Lung (tissue), 12 donors: ENCODE results near the gene PAPLN. TPM values are rescaled to one million over a fixed set of nuclear protein-coding genes. Genes with fewer than 3 reads are reported as not detected.

Experiments used
- ATAC-seq: fragments of 200-7000 bp; cut with Tn5 transposase; one replicate; pipeline ENCODE4 v1.9.1; 2020; ENCODE audit warnings: moderate number of reproducible peaks; ENCODE audit not compliant: insufficient read depth, low FRiP score
- DNase-seq, 3 donors: peaks; one replicate each; pipeline ENCODE4 v3.0.0-alpha.2; 2013 to 2017
- H3K27ac ChIP-seq, 2 donors: one replicate each; pipeline ENCODE4 v1.5.1; 2013; ENCODE audit warnings: mild to moderate bottlenecking in 2 of 2, moderate library complexity in 2 of 2, control low read depth in 1 of 2, inconsistent platforms in 1 of 2, low read depth in 1 of 2, low read length in 1 of 2
- H3K27me3 ChIP-seq, 3 donors: one replicate each; pipeline ENCODE4 v1.5.1; 2013; ENCODE audit warnings: low read length in 2 of 3; ENCODE audit not compliant: control insufficient read depth in 3 of 3, insufficient read depth in 3 of 3
- H3K36me3 ChIP-seq, 4 donors: one replicate each; pipeline ENCODE4 v1.5.1; 2013; ENCODE audit warnings: low read length in 4 of 4, mild to moderate bottlenecking in 1 of 4, moderate library complexity in 1 of 4; ENCODE audit not compliant: control insufficient read depth in 4 of 4, insufficient read depth in 4 of 4
- H3K4me1 ChIP-seq, 5 donors: one replicate each; pipeline ENCODE4 v1.5.1; 2013; ENCODE audit warnings: low read length in 5 of 5, mild to moderate bottlenecking in 2 of 5, moderate library complexity in 1 of 5; ENCODE audit not compliant: control insufficient read depth in 5 of 5, insufficient read depth in 5 of 5
- H3K4me3 ChIP-seq: one replicate; pipeline ENCODE4 v1.5.1; 2013; ENCODE audit warnings: mild to moderate bottlenecking, control low read depth, moderate library complexity
- H3K9ac ChIP-seq, 2 donors: one replicate each; pipeline ENCODE4 v1.5.1; 2013; ENCODE audit warnings: low read length in 2 of 2, control low read depth in 1 of 2; ENCODE audit not compliant: insufficient read depth in 1 of 2
- H3K9me3 ChIP-seq, 4 donors: one replicate each; pipeline ENCODE4 v1.5.1; 2013; ENCODE audit warnings: low read length in 3 of 4, mild to moderate bottlenecking in 1 of 4, moderate library complexity in 1 of 4; ENCODE audit not compliant: control insufficient read depth in 4 of 4, insufficient read depth in 3 of 4
- WGBS, 2 donors: extraction: QIAGEN DNeasy Blood & Tissue Kit; methylation state at CpG; one replicate each; pipeline ENCODE4 v1.1.7; 2013; 5-methylcytosine and 5-hydroxymethylcytosine counted together
- polyA plus RNA-seq, 2 donors: library from polyadenylated mRNA; stranded (reverse); fragments of 200-250 nt; gene quantifications; one replicate each; pipeline ENCODE4 v1.2.1, GENCODE V29; 2013
- total RNA-seq, 2 donors: library from RNA; depleted of rRNA in 1 of 2; stranded (reverse); fragments of >200 nt in 1 of 2; gene quantifications; one replicate each; pipeline ENCODE4 v1.2.1, GENCODE V29; 2014 to 2021
- TF ChIP-seq, protein P1 (sequence below): IDR thresholded peaks from 2 replicates; pipeline ENCODE4 v1.5.1; 2012; ENCODE audit warnings: mild to moderate bottlenecking; ENCODE audit errors: control extremely low read depth, extremely low read depth
- donor health status: control.
- donor health status: control.
- donor health status: Bipolar disorder and iron deficiency.
- donor health status: healthy.
- donor health status: DM: yes; HTN: yes; CAD: no.

The PAPLN gene
- total and polyA plus RNA-seq, 4 donors: 2.9 to 18.0 (median 8.3) TPM

DNA sequence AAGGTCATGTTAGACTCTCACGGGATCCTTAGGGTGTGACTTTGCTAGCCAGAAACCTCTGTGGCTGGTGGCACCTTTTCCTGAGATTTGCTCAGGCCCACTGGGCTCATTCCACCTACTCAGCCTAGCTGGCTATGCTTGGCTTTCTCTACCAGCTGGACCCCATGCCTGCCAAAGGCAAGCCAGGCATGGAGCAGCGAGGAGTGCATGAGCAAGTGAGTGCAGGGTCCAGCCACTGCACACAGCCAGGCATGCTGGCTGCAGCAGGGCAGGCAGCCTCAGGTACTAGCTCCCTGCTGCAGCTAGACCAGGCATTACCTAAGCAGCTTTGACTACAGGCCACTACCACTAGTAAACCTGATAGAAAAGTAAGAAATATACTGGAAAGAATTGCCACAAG is 29.7 kb upstream of the PAPLN start:
- Histone ChIP-seq H3K4me3 (no peak overlapping the region), H3K4me1 (peaks cover 0 to 2% (median 0%) of the 10 kb centered on the region in 5 donors), H3K9ac (no peak overlapping the region), H3K36me3 (peaks cover 28 to 39% (median 32%) of the 10 kb centered on the region in 4 donors), H3K27me3 (no peaks in the 10 kb centered on the region), H3K27ac (no peak overlapping the region), H3K9me3 (no peaks in the 10 kb centered on the region)
- WGBS, 2 donors: 87 to 90% methylated on average over 2 of the region's 2 CpGs
- TF ChIP-seq, protein P1, sequence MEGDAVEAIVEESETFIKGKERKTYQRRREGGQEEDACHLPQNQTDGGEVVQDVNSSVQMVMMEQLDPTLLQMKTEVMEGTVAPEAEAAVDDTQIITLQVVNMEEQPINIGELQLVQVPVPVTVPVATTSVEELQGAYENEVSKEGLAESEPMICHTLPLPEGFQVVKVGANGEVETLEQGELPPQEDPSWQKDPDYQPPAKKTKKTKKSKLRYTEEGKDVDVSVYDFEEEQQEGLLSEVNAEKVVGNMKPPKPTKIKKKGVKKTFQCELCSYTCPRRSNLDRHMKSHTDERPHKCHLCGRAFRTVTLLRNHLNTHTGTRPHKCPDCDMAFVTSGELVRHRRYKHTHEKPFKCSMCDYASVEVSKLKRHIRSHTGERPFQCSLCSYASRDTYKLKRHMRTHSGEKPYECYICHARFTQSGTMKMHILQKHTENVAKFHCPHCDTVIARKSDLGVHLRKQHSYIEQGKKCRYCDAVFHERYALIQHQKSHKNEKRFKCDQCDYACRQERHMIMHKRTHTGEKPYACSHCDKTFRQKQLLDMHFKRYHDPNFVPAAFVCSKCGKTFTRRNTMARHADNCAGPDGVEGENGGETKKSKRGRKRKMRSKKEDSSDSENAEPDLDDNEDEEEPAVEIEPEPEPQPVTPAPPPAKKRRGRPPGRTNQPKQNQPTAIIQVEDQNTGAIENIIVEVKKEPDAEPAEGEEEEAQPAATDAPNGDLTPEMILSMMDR: no peak
- no peak for DNase-seq
- ATAC-seq: no peak

DNA sequence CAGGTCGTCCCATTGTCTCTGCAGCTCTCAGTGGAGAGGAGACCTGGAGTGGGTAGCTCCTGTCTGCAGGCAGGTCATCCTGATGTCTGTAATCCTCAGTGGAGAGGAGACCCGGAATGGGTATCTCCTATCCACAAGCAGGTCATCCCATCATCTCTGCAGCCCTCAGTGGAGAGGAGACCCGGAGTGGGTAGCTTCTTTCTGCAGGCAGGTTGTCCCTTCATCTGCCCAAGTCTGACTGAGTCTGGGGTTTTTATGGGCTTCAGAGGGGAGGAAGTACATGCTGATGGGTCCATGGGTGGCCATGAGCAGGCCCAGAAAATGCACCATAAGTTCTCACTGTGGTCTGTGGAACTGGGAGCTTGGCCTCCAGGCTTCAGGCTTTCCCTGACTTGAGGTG is 28.9 kb upstream of the PAPLN start:
- 98 to 99% methylated on average over 3 of the region's 3 CpGs for whole genome bisulfite sequencing, 2 donors

DNA sequence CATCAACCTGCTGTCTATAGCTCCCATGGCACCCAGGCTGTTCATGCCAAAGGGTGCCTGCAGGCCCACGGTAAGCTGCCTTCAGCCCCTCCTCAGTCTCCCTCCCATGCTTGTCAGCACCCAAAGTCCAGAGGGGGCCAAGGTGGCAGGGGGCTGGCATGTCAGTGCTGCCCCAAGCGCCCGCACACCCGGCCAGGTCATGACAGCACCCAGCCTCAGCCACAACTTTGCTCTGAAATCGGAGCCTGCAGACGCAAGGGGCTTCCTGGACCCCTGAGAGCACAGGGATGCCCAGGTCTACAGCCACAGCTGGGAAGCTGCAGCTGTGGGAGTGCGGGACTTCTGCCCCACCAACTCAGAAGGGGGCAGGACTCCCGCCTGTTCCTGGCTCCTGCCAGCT is 28.5 kb upstream of the PAPLN start:
- Histone ChIP-seq H3K27me3 (no peaks in the 10 kb centered on the region), H3K9me3 (no peaks in the 10 kb centered on the region), H3K4me3 (no peak overlapping the region), H3K4me1 (peaks cover 0 to 2% (median 0%) of the 10 kb centered on the region in 5 donors), H3K9ac (no peak overlapping the region), H3K36me3 (peaks cover 36 to 52% (median 40%) of the 10 kb centered on the region in 4 donors), H3K27ac (no peak overlapping the region)
- 97 to 98% methylated on average over 8 of the region's 8 CpGs for WGBS, 2 donors
- no peak for ATAC-seq
- TF ChIP-seq, protein P1: no peak
- no peak for DNase-seq

More for the DNA sequence above, 28.9 kb upstream of the PAPLN start:
- no peaks in the 10 kb centered on the region for H3K27me3 ChIP-seq
- TF ChIP-seq, protein P1: no peak
- H3K4me3 ChIP-seq: no peak overlapping the region
- H3K36me3 ChIP-seq: peaks cover 36 to 47% (median 37%) of the 10 kb centered on the region in 4 donors
- H3K27ac ChIP-seq: no peak overlapping the region
- no peak overlapping the region for H3K9ac ChIP-seq
- DNase-seq (no peak), ATAC-seq (no peak)
- H3K4me1 ChIP-seq: peaks cover 0 to 2% (median 0%) of the 10 kb centered on the region in 5 donors
- H3K9me3 ChIP-seq: no peaks in the 10 kb centered on the region

DNA sequence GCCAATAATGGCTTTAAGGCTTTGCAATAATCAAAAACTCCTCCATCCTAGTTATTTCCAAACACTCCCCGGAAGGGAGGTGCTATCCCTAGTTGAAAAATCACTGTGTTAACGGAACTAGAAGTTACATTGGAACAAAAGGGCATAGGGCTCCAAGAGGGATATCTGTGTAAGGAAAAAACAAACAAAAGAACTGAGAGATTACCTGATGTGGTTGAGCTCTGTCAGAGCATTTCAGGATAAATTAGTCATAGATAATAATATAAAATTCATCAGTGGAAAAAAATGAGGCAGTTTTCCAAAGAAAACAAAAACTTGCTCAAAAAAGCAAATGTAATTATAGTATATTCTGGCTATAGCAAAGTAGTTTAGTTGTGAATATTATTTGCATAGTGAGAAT is 27.4 kb upstream of the PAPLN start:
- Histone ChIP-seq H3K4me1 (peaks cover 0 to 2% (median 0%) of the 10 kb centered on the region in 5 donors), H3K27me3 (no peaks in the 10 kb centered on the region), H3K9ac (no peak overlapping the region), H3K9me3 (no peaks in the 10 kb centered on the region), H3K4me3 (no peak overlapping the region), H3K27ac (no peak overlapping the region), H3K36me3 (peaks cover 38 to 55% (median 42%) of the 10 kb centered on the region in 4 donors)
- no peak for ATAC-seq
- 79 to 92% methylated on average over 2 of the region's 2 CpGs for WGBS, 2 donors
- DNase-seq: no peak
- TF ChIP-seq, protein P1: no peak
